CD14-positive monocyte (primary cell): Measurements from ENCODE around the gene LMO7. TPM values are rescaled to one million over a fixed set of nuclear protein-coding genes. Genes with fewer than 3 reads are reported as not detected.

Source experiments
- DNase-seq, 3 donors: peaks; one replicate each; pipeline ENCODE4 v3.0.0-alpha.2; 2011 to 2022
- H2AFZ ChIP-seq: 2 replicates; pipeline ENCODE4 v1.6.0; 2012; ENCODE audit warnings: mild to moderate bottlenecking, low read depth, low read length, inconsistent platforms; ENCODE audit not compliant: insufficient read depth, poor library complexity, severe bottlenecking
- H3K27ac ChIP-seq, 2 donors: 1 replicate in 1 of 2; 2 replicates in 1 of 2; pipeline ENCODE4 v1.5.1; 2012 to 2013; ENCODE audit warnings: low read length in 2 of 2, control low read depth in 1 of 2, inconsistent platforms in 1 of 2, low read depth in 1 of 2, mild to moderate bottlenecking in 1 of 2
- H3K27me3 ChIP-seq, 2 donors: one replicate each; pipeline versions ENCODE4 v1.6.0 to v1.6.1; 2011 to 2013; ENCODE audit warnings: low read length in 2 of 2; ENCODE audit not compliant: control insufficient read depth in 2 of 2, insufficient read depth in 2 of 2
- H3K36me3 ChIP-seq, 2 donors: replicated peaks in 1 of 2; 1 replicate in 1 of 2; 2 replicates in 1 of 2; pipeline versions ENCODE4 v1.5.1 to v1.6.1; 2012 to 2013; ENCODE audit warnings: low read length in 2 of 2, control low read depth in 1 of 2, inconsistent platforms in 1 of 2, mild to moderate bottlenecking in 1 of 2; ENCODE audit not compliant: insufficient read depth in 2 of 2, control insufficient read depth in 1 of 2
- H3K4me1 ChIP-seq, 2 donors: 1 replicate in 1 of 2; 2 replicates in 1 of 2; pipeline versions ENCODE4 v1.5.1 to v1.6.1; 2012 to 2013; ENCODE audit warnings: low read length in 2 of 2, control low read depth in 1 of 2, inconsistent platforms in 1 of 2, mild to moderate bottlenecking in 1 of 2, moderate library complexity in 1 of 2; ENCODE audit not compliant: insufficient read depth in 2 of 2, control insufficient read depth in 1 of 2
- H3K4me2 ChIP-seq: replicated peaks from 2 replicates; pipeline ENCODE3; 2012; ENCODE audit warnings: low read length, moderate library complexity, mild to moderate bottlenecking; ENCODE audit not compliant: poor library complexity, severe bottlenecking; ENCODE audit errors: extremely low read depth
- H3K4me3 ChIP-seq, 3 experiments: fragments of 200-600 bp in 1 of 3; sonication (generic) in 1 of 3; replicated peaks in 1 of 3; 1 replicate in 2 of 3; 2 replicates in 1 of 3; pipeline ENCODE4 v1.5.1; 2011 to 2013; ENCODE audit warnings: low read length in 3 of 3, mild to moderate bottlenecking in 3 of 3, control low read depth in 2 of 3, low read depth in 2 of 3, inconsistent platforms in 1 of 3, moderate library complexity in 1 of 3
- H3K79me2 ChIP-seq: 2 replicates; pipeline ENCODE4 v1.6.0; 2012; ENCODE audit warnings: mild to moderate bottlenecking, control low read depth, inconsistent platforms, low read length, moderate library complexity; ENCODE audit not compliant: insufficient read depth
- H3K9ac ChIP-seq: 2 replicates; pipeline ENCODE4 v1.6.0; 2017; ENCODE audit warnings: low read length, mild to moderate bottlenecking; ENCODE audit not compliant: insufficient read depth, poor library complexity, severe bottlenecking
- H3K9me3 ChIP-seq, 2 donors: replicated peaks in 1 of 2; 1 replicate in 1 of 2; 2 replicates in 1 of 2; pipeline versions ENCODE4 v1.5.1 to v1.6.1; 2012 to 2013; ENCODE audit warnings: low read length in 2 of 2, control low read depth in 1 of 2; ENCODE audit not compliant: control insufficient read depth in 1 of 2, insufficient read depth in 1 of 2
- H4K20me1 ChIP-seq: 2 replicates; pipeline ENCODE4 v1.6.0; 2012; ENCODE audit warnings: mild to moderate bottlenecking, low read length, control low read depth, moderate library complexity; ENCODE audit not compliant: insufficient read depth
- H3K27ac Mint-ChIP-seq, 7 donors: one replicate each; pipeline ENCODE4 v1.8.0; 2020; ENCODE audit warnings: mild to moderate bottlenecking in 7 of 7, mixed read lengths in 7 of 7, moderate library complexity in 6 of 7, inconsistent platforms in 2 of 7
- H3K27me3 Mint-ChIP-seq, 3 donors: one replicate each; pipeline ENCODE4 v1.8.0; 2021 to 2022; ENCODE audit warnings: low read depth in 3 of 3, mild to moderate bottlenecking in 3 of 3, mixed read lengths in 3 of 3, moderate library complexity in 3 of 3, inconsistent platforms in 1 of 3
- H3K36me3 Mint-ChIP-seq, 2 donors: one replicate each; pipeline ENCODE4 v1.8.0; 2020; ENCODE audit warnings: mixed read lengths in 2 of 2, inconsistent platforms in 1 of 2, mild to moderate bottlenecking in 1 of 2
- H3K4me1 Mint-ChIP-seq: one replicate; pipeline ENCODE4 v1.8.0; 2020; ENCODE audit warnings: mild to moderate bottlenecking, mixed read lengths
- H3K4me3 Mint-ChIP-seq, 2 donors: one replicate each; pipeline ENCODE4 v1.8.0; 2020; ENCODE audit warnings: mild to moderate bottlenecking in 2 of 2, mixed read lengths in 2 of 2, moderate library complexity in 1 of 2
- H3K9me3 Mint-ChIP-seq, 7 donors: one replicate each; pipeline ENCODE4 v1.8.0; 2020 to 2022; ENCODE audit warnings: mixed read lengths in 7 of 7, mild to moderate bottlenecking in 6 of 7, moderate library complexity in 6 of 7, inconsistent platforms in 2 of 7
- WGBS: methylation state at CpG from one replicate; pipeline ENCODE4 v1.1.5; 2013; ENCODE audit warnings: missing lambda C conversion rate; ENCODE audit not compliant: insufficient coverage; 5-methylcytosine and 5-hydroxymethylcytosine counted together
- intact Hi-C, 2 donors: fragments of 100-400 bp; cut with micrococcal nuclease; formaldehyde crosslinking; loops; one replicate each; pipeline versions ENCODE4 v1.15.0 to v1.15.1; 2023
- polyA plus RNA-seq, 3 donors: library from polyadenylated mRNA; depleted of rRNA in 1 of 3; unstranded in 2 of 3; stranded (reverse) in 1 of 3; fragments of 300-500 nt in 2 of 3; fragments of >200 nt in 1 of 3; fragmentation: Illumina TruSeq in 2 of 3; gene quantifications; 1 replicate in 2 of 3; 2 replicates in 1 of 3; pipeline ENCODE4 v1.2.3, GENCODE V29; 2012 to 2021
- TF ChIP-seq, protein P1 (sequence below): fragments of 200-600 bp; IDR thresholded peaks from one replicate; pipeline ENCODE4 v1.8.0; 2022; ENCODE audit warnings: antibody characterized with exemption, mild to moderate bottlenecking

The LMO7 gene
- polyA plus RNA-seq, 3 donors: 0.79 to 1.6 (median 0.90) TPM

DNA sequence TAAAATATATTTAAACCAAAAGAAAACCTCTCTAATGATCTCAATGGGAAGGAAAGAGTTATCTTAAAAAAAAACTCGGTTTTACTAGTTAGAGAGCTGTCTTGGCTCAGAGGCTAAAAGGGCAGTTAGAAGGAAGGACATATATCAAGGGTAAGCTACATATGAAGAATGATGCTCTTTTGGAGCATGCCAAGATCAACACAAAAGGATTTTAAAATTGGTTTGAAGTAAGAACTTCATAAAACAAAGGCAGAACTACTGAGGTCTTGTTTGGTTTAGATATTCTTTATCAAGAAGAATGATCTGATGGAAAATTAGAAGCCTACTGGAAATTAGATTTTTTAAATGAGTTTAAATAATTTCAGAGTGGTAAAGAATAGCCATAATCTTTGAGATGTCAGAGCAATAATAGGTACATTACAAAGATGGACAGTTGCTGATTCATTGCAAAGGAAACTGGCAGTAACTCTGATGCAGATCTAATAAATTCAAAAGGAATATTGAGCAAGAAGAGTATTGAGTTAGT lies 39.4 kb upstream of the LMO7 start:
- WGBS: no CpG with 5 or more reads among the region's 1 CpG

DNA sequence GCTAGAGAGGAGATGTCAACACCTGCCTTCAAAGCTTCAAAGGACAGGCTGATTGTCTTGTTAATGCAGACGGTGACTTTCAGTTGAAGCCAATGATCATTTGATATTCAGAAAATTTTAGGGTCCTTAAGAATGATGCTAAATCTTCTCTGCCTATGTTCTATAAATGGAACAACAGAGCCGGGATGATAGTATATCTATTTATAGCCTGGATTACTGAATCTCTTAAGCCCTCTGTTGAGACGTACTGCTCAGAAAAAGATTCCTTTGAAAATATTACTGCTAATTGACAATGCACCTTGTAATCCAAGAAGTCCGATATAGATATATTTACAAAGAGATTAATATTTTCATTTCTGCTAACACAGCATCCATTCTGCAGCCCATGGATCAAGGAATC lies 35.8 kb upstream of the LMO7 start:
- Histone ChIP-seq H4K20me1 (no peaks in the 10 kb centered on the region), H3K9ac (no peak overlapping the region), H3K27me3 (no peaks in the 10 kb centered on the region), H3K79me2 (no peaks in the 10 kb centered on the region), H3K27ac (no peak overlapping the region), H3K4me2 (no peak overlapping the region), H3K4me1 (no peaks in the 10 kb centered on the region), H3K4me3 (no peak overlapping the region), H3K36me3 (peaks cover 9 to 31% of the 10 kb centered on the region in 2 donors), H2AFZ (no peak overlapping the region), H3K9me3 (no peaks in the 10 kb centered on the region)
- intact Hi-C loops: no loop called here
- Mint-ChIP-seq H3K36me3 (peaks cover 37 to 47% of the 10 kb centered on the region in 2 donors), H3K27ac (no peak overlapping the region), H3K4me3 (no peak overlapping the region), H3K27me3 (no peaks in the 10 kb centered on the region), H3K9me3 (no peaks in the 10 kb centered on the region), H3K4me1 (no peaks in the 10 kb centered on the region)
- WGBS: 29% methylated on average over 1 of the region's 4 CpGs
- TF ChIP-seq, protein P1, sequence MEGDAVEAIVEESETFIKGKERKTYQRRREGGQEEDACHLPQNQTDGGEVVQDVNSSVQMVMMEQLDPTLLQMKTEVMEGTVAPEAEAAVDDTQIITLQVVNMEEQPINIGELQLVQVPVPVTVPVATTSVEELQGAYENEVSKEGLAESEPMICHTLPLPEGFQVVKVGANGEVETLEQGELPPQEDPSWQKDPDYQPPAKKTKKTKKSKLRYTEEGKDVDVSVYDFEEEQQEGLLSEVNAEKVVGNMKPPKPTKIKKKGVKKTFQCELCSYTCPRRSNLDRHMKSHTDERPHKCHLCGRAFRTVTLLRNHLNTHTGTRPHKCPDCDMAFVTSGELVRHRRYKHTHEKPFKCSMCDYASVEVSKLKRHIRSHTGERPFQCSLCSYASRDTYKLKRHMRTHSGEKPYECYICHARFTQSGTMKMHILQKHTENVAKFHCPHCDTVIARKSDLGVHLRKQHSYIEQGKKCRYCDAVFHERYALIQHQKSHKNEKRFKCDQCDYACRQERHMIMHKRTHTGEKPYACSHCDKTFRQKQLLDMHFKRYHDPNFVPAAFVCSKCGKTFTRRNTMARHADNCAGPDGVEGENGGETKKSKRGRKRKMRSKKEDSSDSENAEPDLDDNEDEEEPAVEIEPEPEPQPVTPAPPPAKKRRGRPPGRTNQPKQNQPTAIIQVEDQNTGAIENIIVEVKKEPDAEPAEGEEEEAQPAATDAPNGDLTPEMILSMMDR: no peak
- no peak for DNase-seq

More for the DNA sequence above, 39.4 kb upstream of the LMO7 start:
- H3K79me2 ChIP-seq: no peaks in the 10 kb centered on the region
- Mint-ChIP-seq H3K36me3 (peaks cover 29 to 42% of the 10 kb centered on the region in 2 donors), H3K27me3 (no peaks in the 10 kb centered on the region), H3K4me1 (no peaks in the 10 kb centered on the region), H3K9me3 (no peaks in the 10 kb centered on the region), H3K4me3 (no peak overlapping the region), H3K27ac (no peak overlapping the region)
- TF ChIP-seq, protein P1: no peak
- intact Hi-C loops: no loop called here
- H3K36me3 ChIP-seq: peaks cover 4 to 34% of the 10 kb centered on the region in 2 donors
- H2AFZ ChIP-seq: no peak overlapping the region
- no peak overlapping the region for H3K4me3 ChIP-seq
- no peaks in the 10 kb centered on the region for H3K27me3 ChIP-seq
- DNase-seq: no peak
- H3K4me2 ChIP-seq: no peak overlapping the region
- no peaks in the 10 kb centered on the region for H3K4me1 ChIP-seq
- H4K20me1 ChIP-seq: no peaks in the 10 kb centered on the region
- no peak overlapping the region for H3K9ac ChIP-seq
- H3K27ac ChIP-seq: no peak overlapping the region
- no peaks in the 10 kb centered on the region for H3K9me3 ChIP-seq
